K562 (cell line): ENCODE data around the gene TNFRSF6B. TPM values are rescaled to one million over a fixed set of nuclear protein-coding genes. Genes with fewer than 3 reads are reported as not detected.

Experiments
- ARID1B ChIP-seq: fragments of 450-650 bp; IDR thresholded peaks from 2 replicates; pipeline ENCODE4 v1.6.1; 2016; ENCODE audit warnings: antibody characterized with exemption, mild to moderate bottlenecking, inconsistent platforms
- CSDE1 ChIP-seq, 2 experiments: fragments of 450-650 bp; IDR thresholded peaks; 2 replicates each; pipeline ENCODE4 v1.6.1; 2016; ENCODE audit warnings: mild to moderate bottlenecking in 1 of 2
- GABPA ChIP-seq: fragments of 200-800 bp; sonication (Bioruptor generic); conservative IDR thresholded peaks from 2 replicates; pipeline ENCODE4 v1.6.1; 2016; ENCODE audit warnings: low read depth, missing genetic modification characterization, missing compliant biosample characterization
- LEF1 ChIP-seq: fragments of 450-650 bp; IDR thresholded peaks from 2 replicates; pipeline ENCODE4 v1.6.1; 2016; ENCODE audit warnings: mild to moderate bottlenecking
- POLR2AphosphoS2 ChIP-seq: IDR thresholded peaks from 2 replicates; pipeline ENCODE4 v1.6.1; 2012; ENCODE audit warnings: low read length, improper control_type of control experiment
- POLR2G ChIP-seq: fragments of 200-400 bp; formaldehyde crosslinking; IDR thresholded peaks from 2 replicates; pipeline ENCODE4 v1.6.1; 2017; ENCODE audit warnings: low read depth, mild to moderate bottlenecking, antibody characterized with exemption, low read length, moderate library complexity
- RBM34 ChIP-seq: fragments of 200-400 bp; formaldehyde crosslinking; IDR thresholded peaks from 2 replicates; pipeline ENCODE4 v1.6.1; 2018; ENCODE audit warnings: low read length, borderline replicate concordance; ENCODE audit not compliant: insufficient read depth
- RHOXF2B ChIP-seq: fragments of 250-450 bp; sonication (Bioruptor Pico); conservative IDR thresholded peaks from 2 replicates; pipeline ENCODE4 v1.5.1; 2021
- SREBF2 ChIP-seq: sonication (generic); formaldehyde crosslinking; IDR thresholded peaks from 2 replicates; pipeline ENCODE4 v1.4.0; 2020; ENCODE audit warnings: mild to moderate bottlenecking, missing genetic modification reagents
- TAF9B ChIP-seq: fragments of 450-650 bp; IDR thresholded peaks from 2 replicates; pipeline ENCODE4 v1.6.1; 2018; ENCODE audit warnings: mild to moderate bottlenecking; ENCODE audit not compliant: partially characterized antibody
- ZBED1 ChIP-seq: IDR thresholded peaks from 2 replicates; pipeline ENCODE4 v1.6.1; 2014
- ZNF24 ChIP-seq: fragments of 450-650 bp; IDR thresholded peaks from 2 replicates; pipeline ENCODE4 v1.6.1; 2016
- ZNF780A ChIP-seq: fragments of 250-450 bp; sonication (Bioruptor Pico); IDR thresholded peaks from 2 replicates; pipeline ENCODE4 v1.5.0; 2021; ENCODE audit warnings: mild to moderate bottlenecking
- ZNF79 ChIP-seq: fragments of 250-450 bp; sonication (Bioruptor Pico); IDR thresholded peaks from 2 replicates; pipeline ENCODE4 v1.4.0; 2020; ENCODE audit warnings: low read depth, mild to moderate bottlenecking, moderate library complexity
- polyA plus RNA-seq, 8 experiments: library from polyadenylated mRNA; depleted of rRNA in 4 of 8; stranded (reverse) in 5 of 8; unstranded in 3 of 8; fragments of >200 nt; fragmentation: Nextera tagmentation in 2 of 8; fragmentation: Illumina TruSeq in 1 of 8; extraction: Ambion mirVana in 2 of 8; extraction: Trizol in 1 of 8; gene quantifications; 2 replicates each; pipeline versions ENCODE4 v1.2.1 to v1.2.3, GENCODE V29; 2011 to 2014; ENCODE audit warnings: inconsistent platforms in 1 of 8, missing spikeins in 1 of 8
- total RNA-seq, 7 experiments: library from RNA; depleted of rRNA in 6 of 7; stranded (reverse); fragments of >200 nt in 6 of 7; fragmentation: Illumina TruSeq in 2 of 7; extraction: Trizol in 2 of 7; gene quantifications; 2 replicates each; pipeline versions ENCODE4 v1.2.1 to v1.2.3, GENCODE V29; 2011 to 2021; ENCODE audit warnings: low replicate concordance in 1 of 7
- TF ChIP-seq, protein P1 (sequence below): fragments of 250-450 bp; sonication (Bioruptor Pico); IDR thresholded peaks from 2 replicates; pipeline ENCODE4 v1.4.0; 2020; ENCODE audit warnings: mild to moderate bottlenecking, moderate library complexity
- TF ChIP-seq, protein P2 (sequence below): fragments of 450-650 bp; formaldehyde crosslinking; conservative IDR thresholded peaks from 2 replicates; pipeline ENCODE4 v1.4.0; 2022; ENCODE audit warnings: mild to moderate bottlenecking, missing genetic modification characterization

Gene TNFRSF6B
- total and polyA plus RNA-seq, 9 of the 15 experiments (the other 6 are each of a cell fraction or from before 2014, with no cell fraction given): 0.10 to 3.5 (median 0.32) TPM; not detected in 6

DNA sequence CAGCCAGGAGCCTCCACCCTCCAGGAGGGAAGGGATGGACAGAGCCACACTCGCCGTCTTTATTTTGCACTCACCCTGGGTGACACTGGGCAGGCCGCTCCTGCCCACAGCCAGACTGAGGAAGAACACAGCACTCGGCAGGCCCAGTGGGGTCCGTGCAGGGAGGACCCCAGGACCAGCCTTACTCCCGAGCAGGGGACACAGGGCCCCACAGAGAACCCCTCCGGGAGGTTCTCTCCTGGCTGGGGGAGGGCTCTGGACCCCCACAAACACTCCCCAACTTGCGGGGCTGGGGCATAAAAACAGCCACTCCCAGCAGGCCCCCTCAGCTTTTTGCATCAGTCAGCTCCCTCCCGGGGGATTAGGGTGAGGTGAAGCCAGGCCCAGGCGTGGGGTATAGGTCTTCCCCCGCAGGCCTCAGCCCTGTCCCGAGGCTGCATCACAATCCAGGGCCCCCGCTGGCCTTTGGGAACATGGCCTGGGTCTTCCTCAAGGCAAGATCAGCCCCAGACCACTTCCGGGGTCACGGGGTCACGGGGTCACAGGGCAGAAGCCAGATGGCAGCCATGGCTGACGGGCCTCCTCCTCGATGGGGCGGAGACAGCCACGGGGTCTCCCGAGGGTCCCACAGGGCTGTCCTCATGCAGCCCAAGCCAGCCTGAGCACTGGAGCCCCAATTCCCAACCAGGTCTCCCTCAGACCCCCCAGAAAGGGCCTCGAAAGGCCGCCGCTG is 3.2 kb downstream of the TNFRSF6B start (continued):
- TF ChIP-seq ZNF24 (no peak), ARID1B (0 out of 2 replicates have a peak, but pooled peaks have one; percentile 3), CSDE1 (IDR thresholded peaks at IDR 0.05) (no peak), ZNF780A (CRISPR knock-in tag) (no peak), TAF9B (no peak), GABPA (tag) (peak; percentile 50), RHOXF2B (CRISPR knock-in tag) (no peak), LEF1 (no peak), ZBED1 (no peak), RBM34 (no peak), SREBF2 (CRISPR knock-in tag) (no peak), POLR2AphosphoS2 (peak; percentile 54; the same call in 1 of the 2 replicates), POLR2G (peak; percentile 76), ZNF79 (no peak)
- TF ChIP-seq, protein P1, sequence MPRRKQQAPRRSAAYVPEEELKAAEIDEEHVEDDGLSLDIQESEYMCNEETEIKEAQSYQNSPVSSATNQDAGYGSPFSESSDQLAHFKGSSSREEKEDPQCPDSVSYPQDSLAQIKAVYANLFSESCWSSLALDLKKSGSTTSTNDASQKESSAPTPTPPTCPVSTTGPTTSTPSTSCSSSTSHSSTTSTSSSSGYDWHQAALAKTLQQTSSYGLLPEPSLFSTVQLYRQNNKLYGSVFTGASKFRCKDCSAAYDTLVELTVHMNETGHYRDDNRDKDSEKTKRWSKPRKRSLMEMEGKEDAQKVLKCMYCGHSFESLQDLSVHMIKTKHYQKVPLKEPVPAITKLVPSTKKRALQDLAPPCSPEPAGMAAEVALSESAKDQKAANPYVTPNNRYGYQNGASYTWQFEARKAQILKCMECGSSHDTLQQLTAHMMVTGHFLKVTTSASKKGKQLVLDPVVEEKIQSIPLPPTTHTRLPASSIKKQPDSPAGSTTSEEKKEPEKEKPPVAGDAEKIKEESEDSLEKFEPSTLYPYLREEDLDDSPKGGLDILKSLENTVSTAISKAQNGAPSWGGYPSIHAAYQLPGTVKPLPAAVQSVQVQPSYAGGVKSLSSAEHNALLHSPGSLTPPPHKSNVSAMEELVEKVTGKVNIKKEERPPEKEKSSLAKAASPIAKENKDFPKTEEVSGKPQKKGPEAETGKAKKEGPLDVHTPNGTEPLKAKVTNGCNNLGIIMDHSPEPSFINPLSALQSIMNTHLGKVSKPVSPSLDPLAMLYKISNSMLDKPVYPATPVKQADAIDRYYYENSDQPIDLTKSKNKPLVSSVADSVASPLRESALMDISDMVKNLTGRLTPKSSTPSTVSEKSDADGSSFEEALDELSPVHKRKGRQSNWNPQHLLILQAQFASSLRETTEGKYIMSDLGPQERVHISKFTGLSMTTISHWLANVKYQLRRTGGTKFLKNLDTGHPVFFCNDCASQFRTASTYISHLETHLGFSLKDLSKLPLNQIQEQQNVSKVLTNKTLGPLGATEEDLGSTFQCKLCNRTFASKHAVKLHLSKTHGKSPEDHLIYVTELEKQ: no peak
- TF ChIP-seq, protein P2, sequence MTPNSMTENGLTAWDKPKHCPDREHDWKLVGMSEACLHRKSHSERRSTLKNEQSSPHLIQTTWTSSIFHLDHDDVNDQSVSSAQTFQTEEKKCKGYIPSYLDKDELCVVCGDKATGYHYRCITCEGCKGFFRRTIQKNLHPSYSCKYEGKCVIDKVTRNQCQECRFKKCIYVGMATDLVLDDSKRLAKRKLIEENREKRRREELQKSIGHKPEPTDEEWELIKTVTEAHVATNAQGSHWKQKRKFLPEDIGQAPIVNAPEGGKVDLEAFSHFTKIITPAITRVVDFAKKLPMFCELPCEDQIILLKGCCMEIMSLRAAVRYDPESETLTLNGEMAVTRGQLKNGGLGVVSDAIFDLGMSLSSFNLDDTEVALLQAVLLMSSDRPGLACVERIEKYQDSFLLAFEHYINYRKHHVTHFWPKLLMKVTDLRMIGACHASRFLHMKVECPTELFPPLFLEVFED (CRISPR knock-in tag): 0 out of 2 replicates have a peak, but pooled peaks have one; percentile 16
